A549 (cell line): ENCODE data around the gene HABP2. TPM values are rescaled to one million over a fixed set of nuclear protein-coding genes. Genes with fewer than 3 reads are reported as not detected.

Experiments
- ATAC-seq, 2 experiments: fragments of 200-7000 bp in 1 of 2; fragments of >200 bp in 1 of 2; cut with Nextera tagmentation in 1 of 2; cut with Tn5 transposase in 1 of 2; 3 replicates each; pipeline versions ENCODE4 v1.8.0 to v1.9.1; 2018 to 2020; ENCODE audit warnings: mild to moderate bottlenecking in 1 of 2, moderate library complexity in 1 of 2
- CTCF ChIA-PET: fragments of 300-600 bp; sonication (Branson Sonifier 250); formaldehyde crosslinking; extraction: SDS; loops from one replicate; lab custom pipeline; 2021; ENCODE audit warnings: antibody characterized with exemption, inconsistent platforms; lab: Yijun Ruan, JAX
- POLR2A ChIA-PET: fragments of 350-600 bp; formaldehyde crosslinking; extraction: SDS; loops from one replicate; lab custom pipeline; 2021; ENCODE audit warnings: antibody characterized with exemption, inconsistent platforms; lab: Yijun Ruan, JAX
- DNase-seq, 2 experiments: peaks; one replicate each; pipeline versions ENCODE4 v3.0.0 to v3.0.0-alpha.2; 2011 to 2016; ENCODE audit warnings: low read depth in 1 of 2, low spot score in 1 of 2
- FAIRE-seq: peaks from 2 replicates; lab custom pipeline; 2011; peaks lifted over from hg19 to GRCh38; lab: Jason Lieb, UNC
- H3K27ac ChIP-seq, 2 experiments: fragments of >200 bp; sonication (Bioruptor Twin); formaldehyde crosslinking; 3 replicates each; pipeline ENCODE4 v1.5.1; 2016 to 2017
- H3K4me1 ChIP-seq: fragments of >200 bp; sonication (Bioruptor Twin); formaldehyde crosslinking; 3 replicates; pipeline ENCODE4 v1.6.1; 2016
- H3K4me2 ChIP-seq: fragments of >200 bp; sonication (Bioruptor Twin); formaldehyde crosslinking; 3 replicates; pipeline ENCODE4 v1.6.1; 2016
- H3K4me3 ChIP-seq: fragments of >200 bp; sonication (Bioruptor Twin); formaldehyde crosslinking; 3 replicates; pipeline ENCODE4 v1.5.1; 2016
- H3K9me3 ChIP-seq: fragments of >200 bp; sonication (Bioruptor Twin); formaldehyde crosslinking; 3 replicates; pipeline ENCODE4 v1.6.1; 2016
- CBX2 ChIP-seq: fragments of 200-600 bp; sonication (generic); IDR thresholded peaks from 2 replicates; pipeline ENCODE4 v1.6.1; 2016; ENCODE audit warnings: low read depth, mild to moderate bottlenecking, borderline replicate concordance
- CBX8 ChIP-seq: fragments of 200-600 bp; sonication (generic); IDR thresholded peaks from 2 replicates; pipeline ENCODE4 v1.6.1; 2016
- CEBPB ChIP-seq, 2 experiments: fragments of >200 bp in 1 of 2; sonication (Bioruptor Twin) in 1 of 2; formaldehyde crosslinking in 1 of 2; IDR thresholded peaks; 2 replicates each; pipeline ENCODE4 v1.6.1; 2012 to 2016
- CHD2 ChIP-seq: fragments of 150-350 bp; IDR thresholded peaks from 2 replicates; pipeline ENCODE4 v1.6.1; 2014; ENCODE audit warnings: low read length; ENCODE audit not compliant: partially characterized antibody
- EHF ChIP-seq: fragments of 250-450 bp; sonication (Bioruptor Pico); IDR thresholded peaks from 2 replicates; pipeline ENCODE4 v1.5.0; 2020; ENCODE audit warnings: mild to moderate bottlenecking
- EHMT2 ChIP-seq: fragments of 200-600 bp; sonication (generic); IDR thresholded peaks from 2 replicates; pipeline ENCODE4 v1.6.1; 2016; ENCODE audit warnings: antibody characterized with exemption, low read depth, mild to moderate bottlenecking, moderate library complexity
- HDAC2 ChIP-seq: fragments of 200-600 bp; sonication (generic); IDR thresholded peaks from 2 replicates; pipeline ENCODE4 v1.6.1; 2016
- HOXA7 ChIP-seq: fragments of 250-450 bp; sonication (Bioruptor Pico); IDR thresholded peaks from 2 replicates; pipeline ENCODE4 v1.5.0; 2020; ENCODE audit warnings: mild to moderate bottlenecking, moderate library complexity
- HOXB13 ChIP-seq: fragments of 250-450 bp; sonication (Bioruptor Pico); IDR thresholded peaks from 2 replicates; pipeline ENCODE4 v1.5.0; 2020; ENCODE audit warnings: low read depth, mild to moderate bottlenecking, moderate library complexity
- KDM1A ChIP-seq: fragments of 200-600 bp; sonication (generic); IDR thresholded peaks from 2 replicates; pipeline ENCODE4 v1.6.1; 2016; ENCODE audit warnings: low read depth, mild to moderate bottlenecking
- MAZ ChIP-seq: fragments of 150-350 bp; IDR thresholded peaks from 2 replicates; pipeline ENCODE4 v1.6.1; 2014; ENCODE audit warnings: antibody characterized with exemption, low read depth, low read length, borderline replicate concordance
- NFE2L2 ChIP-seq: fragments of 150-350 bp; conservative IDR thresholded peaks from 2 replicates; pipeline ENCODE4 v1.6.1; 2014; ENCODE audit warnings: low read length
- POLR2A ChIP-seq: IDR thresholded peaks from 2 replicates; pipeline ENCODE4 v1.6.1; 2012; ENCODE audit warnings: mild to moderate bottlenecking, low read length
- RFX5 ChIP-seq: fragments of 450-650 bp; IDR thresholded peaks from 2 replicates; pipeline ENCODE4 v1.7.1; 2014; ENCODE audit warnings: antibody characterized with exemption, mild to moderate bottlenecking, moderate library complexity
- SMC3 ChIP-seq: fragments of >200 bp; sonication (Bioruptor Twin); formaldehyde crosslinking; IDR thresholded peaks from 3 replicates; pipeline ENCODE4 v1.6.1; 2018; ENCODE audit warnings: inconsistent platforms
- ZC3H11A ChIP-seq: fragments of 450-650 bp; IDR thresholded peaks from 2 replicates; pipeline ENCODE4 v1.6.1; 2014; ENCODE audit warnings: antibody characterized with exemption, mild to moderate bottlenecking
- WGBS: methylation state at CpG from one replicate; pipeline ENCODE4 v1.1.6; 2017; ENCODE audit errors: missing lambda C conversion rate; 5-methylcytosine and 5-hydroxymethylcytosine counted together
- polyA plus RNA-seq, 4 experiments: library from polyadenylated mRNA; depleted of rRNA in 3 of 4; stranded (reverse); fragments of >200 nt; fragmentation: RNase III in 1 of 4; extraction: RNeasy Plus Mini Kit Qiagen cat#74134 plus additional on column Dnase treatment in 1 of 4; gene quantifications; 2 replicates in 3 of 4; 3 replicates in 1 of 4; pipeline ENCODE4 v1.2.3, GENCODE V29; 2011 to 2017
- TF ChIP-seq, protein P1 (sequence below): fragments of 250-450 bp; sonication (Bioruptor Pico); IDR thresholded peaks from 2 replicates; pipeline ENCODE4 v1.5.0; 2020; ENCODE audit warnings: low read depth, mild to moderate bottlenecking, moderate library complexity
- TF ChIP-seq, protein P2 (sequence below): fragments of 250-450 bp; sonication (Bioruptor Pico); IDR thresholded peaks from 2 replicates; pipeline ENCODE4 v1.5.0; 2021; ENCODE audit warnings: mild to moderate bottlenecking, moderate library complexity, borderline replicate concordance
- TF ChIP-seq, protein P3 (sequence below): fragments of 150-350 bp; IDR thresholded peaks from 2 replicates; pipeline ENCODE4 v1.6.1; 2014; ENCODE audit warnings: low read depth, mild to moderate bottlenecking, low read length
- TF ChIP-seq, protein P4 (sequence below): fragments of 200-600 bp; sonication (generic); IDR thresholded peaks from 2 replicates; pipeline ENCODE4 v1.6.1; 2016; ENCODE audit warnings: antibody characterized with exemption, mild to moderate bottlenecking, moderate library complexity
- TF ChIP-seq, protein P5 (sequence below): IDR thresholded peaks from 2 replicates; pipeline ENCODE4 v1.6.1; 2012; ENCODE audit warnings: low read depth, borderline replicate concordance

The HABP2 gene
- polyA plus RNA-seq, 2 of the 4 experiments (the other 2 are of a cell fraction): 0.17 to 0.97 TPM

DNA sequence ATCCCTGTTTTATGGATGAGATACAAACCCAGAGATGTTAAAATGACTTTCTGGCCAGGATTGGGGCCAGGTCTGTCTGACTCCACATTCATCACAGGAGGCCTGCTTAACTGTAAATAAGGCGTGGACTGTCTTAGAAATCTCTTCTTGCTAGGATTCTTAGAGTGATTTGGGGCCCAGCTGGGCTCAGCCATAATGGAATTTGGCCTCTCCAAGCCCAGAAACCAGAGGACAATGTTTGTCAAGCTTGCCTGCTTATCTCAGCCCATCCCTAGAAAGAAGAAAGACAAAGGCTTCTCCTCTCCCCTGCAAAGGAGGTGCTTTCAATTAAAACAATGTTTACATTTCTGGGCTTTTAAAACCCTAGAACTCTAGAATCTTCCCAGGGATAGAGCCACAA, 2.9 kb downstream of the HABP2 start:
- Histone ChIP-seq H3K4me3 (no peak overlapping the region), H3K4me2 (no peak overlapping the region)
- WGBS: 24% methylated on average over 1 of the region's 1 CpG
- no peak for DNase-seq
- FAIRE-seq: no peak
- ATAC-seq: no peak
- TF ChIP-seq KDM1A (no peak), HOXA7 (CRISPR knock-in tag) (no peak), CBX8 (no peak), EHF (CRISPR knock-in tag) (no peak), HDAC2 (no peak), CBX2 (no peak), RFX5 (no peak), CHD2 (no peak), SMC3 (no peak)
- TF ChIP-seq, protein P1, sequence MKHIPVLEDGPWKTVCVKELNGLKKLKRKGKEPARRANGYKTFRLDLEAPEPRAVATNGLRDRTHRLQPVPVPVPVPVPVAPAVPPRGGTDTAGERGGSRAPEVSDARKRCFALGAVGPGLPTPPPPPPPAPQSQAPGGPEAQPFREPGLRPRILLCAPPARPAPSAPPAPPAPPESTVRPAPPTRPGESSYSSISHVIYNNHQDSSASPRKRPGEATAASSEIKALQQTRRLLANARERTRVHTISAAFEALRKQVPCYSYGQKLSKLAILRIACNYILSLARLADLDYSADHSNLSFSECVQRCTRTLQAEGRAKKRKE (CRISPR knock-in tag): no peak
- TF ChIP-seq, protein P2, sequence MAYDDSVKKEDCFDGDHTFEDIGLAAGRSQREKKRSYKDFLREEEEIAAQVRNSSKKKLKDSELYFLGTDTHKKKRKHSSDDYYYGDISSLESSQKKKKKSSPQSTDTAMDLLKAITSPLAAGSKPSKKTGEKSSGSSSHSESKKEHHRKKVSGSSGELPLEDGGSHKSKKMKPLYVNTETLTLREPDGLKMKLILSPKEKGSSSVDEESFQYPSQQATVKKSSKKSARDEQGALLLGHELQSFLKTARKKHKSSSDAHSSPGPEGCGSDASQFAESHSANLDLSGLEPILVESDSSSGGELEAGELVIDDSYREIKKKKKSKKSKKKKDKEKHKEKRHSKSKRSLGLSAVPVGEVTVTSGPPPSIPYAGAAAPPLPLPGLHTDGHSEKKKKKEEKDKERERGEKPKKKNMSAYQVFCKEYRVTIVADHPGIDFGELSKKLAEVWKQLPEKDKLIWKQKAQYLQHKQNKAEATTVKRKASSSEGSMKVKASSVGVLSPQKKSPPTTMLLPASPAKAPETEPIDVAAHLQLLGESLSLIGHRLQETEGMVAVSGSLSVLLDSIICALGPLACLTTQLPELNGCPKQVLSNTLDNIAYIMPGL: no peak
- TF ChIP-seq, all 56 proteins: peak for 0
- ChIA-PET CTCF (interaction anchor here (1.2 to 3.1 kb wide), 3 partner anchors 8 to 35 kb away, joined by 3 to 25 read pairs (median 5); no protein-coding TSS in a partner anchor), POLR2A (no interaction called here)
- Histone ChIP-seq H3K4me1 (peaks cover 22% of the 10 kb centered on the region), H3K27ac (no peak overlapping the region), H3K9me3 (no peaks in the 10 kb centered on the region)

DNA sequence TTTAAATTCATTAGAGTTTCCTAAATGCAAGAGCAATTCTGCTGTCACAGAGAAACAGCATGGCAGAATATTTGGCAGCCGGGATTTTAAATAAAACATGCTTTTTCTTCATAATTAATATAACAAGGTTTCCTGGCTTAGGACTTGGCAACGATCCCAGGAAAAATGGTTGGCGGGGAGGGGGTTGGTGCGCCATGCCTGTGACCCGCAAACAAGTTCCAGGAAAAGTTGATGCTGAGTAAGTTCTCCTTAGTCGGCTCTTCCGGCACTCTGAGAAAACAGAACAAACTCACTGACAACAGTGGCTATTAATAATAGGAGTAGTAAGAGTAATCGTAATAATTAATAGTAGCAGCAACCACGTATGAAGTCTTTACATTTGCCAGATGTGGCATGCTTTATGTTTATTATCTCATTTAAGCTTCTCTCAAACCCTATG, 4.6 kb downstream of the HABP2 start:
- Histone ChIP-seq H3K4me2 (no peak overlapping the region), H3K4me3 (no peak overlapping the region), H3K27ac (no peak overlapping the region), H3K9me3 (no peaks in the 10 kb centered on the region), H3K4me1 (peaks cover 16% of the 10 kb centered on the region)
- CTCF ChIA-PET: no interaction called here
- FAIRE-seq: no peak
- ATAC-seq: no peak
- DNase-seq: no peak
- WGBS: 69% methylated on average over 9 of the region's 9 CpGs
- TF ChIP-seq CHD2 (no peak), MAZ (no peak), HOXB13 (CRISPR knock-in tag) (no peak), POLR2A (no peak), EHMT2 (no peak), CEBPB (IDR thresholded peaks at IDR 0.05) (no peak), ZC3H11A (no peak), NFE2L2 (no peak), CBX2 (no peak), SMC3 (no peak)
- TF ChIP-seq, protein P3, sequence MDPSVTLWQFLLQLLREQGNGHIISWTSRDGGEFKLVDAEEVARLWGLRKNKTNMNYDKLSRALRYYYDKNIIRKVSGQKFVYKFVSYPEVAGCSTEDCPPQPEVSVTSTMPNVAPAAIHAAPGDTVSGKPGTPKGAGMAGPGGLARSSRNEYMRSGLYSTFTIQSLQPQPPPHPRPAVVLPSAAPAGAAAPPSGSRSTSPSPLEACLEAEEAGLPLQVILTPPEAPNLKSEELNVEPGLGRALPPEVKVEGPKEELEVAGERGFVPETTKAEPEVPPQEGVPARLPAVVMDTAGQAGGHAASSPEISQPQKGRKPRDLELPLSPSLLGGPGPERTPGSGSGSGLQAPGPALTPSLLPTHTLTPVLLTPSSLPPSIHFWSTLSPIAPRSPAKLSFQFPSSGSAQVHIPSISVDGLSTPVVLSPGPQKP: no peak
- TF ChIP-seq, protein P4, sequence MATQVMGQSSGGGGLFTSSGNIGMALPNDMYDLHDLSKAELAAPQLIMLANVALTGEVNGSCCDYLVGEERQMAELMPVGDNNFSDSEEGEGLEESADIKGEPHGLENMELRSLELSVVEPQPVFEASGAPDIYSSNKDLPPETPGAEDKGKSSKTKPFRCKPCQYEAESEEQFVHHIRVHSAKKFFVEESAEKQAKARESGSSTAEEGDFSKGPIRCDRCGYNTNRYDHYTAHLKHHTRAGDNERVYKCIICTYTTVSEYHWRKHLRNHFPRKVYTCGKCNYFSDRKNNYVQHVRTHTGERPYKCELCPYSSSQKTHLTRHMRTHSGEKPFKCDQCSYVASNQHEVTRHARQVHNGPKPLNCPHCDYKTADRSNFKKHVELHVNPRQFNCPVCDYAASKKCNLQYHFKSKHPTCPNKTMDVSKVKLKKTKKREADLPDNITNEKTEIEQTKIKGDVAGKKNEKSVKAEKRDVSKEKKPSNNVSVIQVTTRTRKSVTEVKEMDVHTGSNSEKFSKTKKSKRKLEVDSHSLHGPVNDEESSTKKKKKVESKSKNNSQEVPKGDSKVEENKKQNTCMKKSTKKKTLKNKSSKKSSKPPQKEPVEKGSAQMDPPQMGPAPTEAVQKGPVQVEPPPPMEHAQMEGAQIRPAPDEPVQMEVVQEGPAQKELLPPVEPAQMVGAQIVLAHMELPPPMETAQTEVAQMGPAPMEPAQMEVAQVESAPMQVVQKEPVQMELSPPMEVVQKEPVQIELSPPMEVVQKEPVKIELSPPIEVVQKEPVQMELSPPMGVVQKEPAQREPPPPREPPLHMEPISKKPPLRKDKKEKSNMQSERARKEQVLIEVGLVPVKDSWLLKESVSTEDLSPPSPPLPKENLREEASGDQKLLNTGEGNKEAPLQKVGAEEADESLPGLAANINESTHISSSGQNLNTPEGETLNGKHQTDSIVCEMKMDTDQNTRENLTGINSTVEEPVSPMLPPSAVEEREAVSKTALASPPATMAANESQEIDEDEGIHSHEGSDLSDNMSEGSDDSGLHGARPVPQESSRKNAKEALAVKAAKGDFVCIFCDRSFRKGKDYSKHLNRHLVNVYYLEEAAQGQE: no peak
- TF ChIP-seq, protein P1 (CRISPR knock-in tag): no peak
- TF ChIP-seq, protein P5, sequence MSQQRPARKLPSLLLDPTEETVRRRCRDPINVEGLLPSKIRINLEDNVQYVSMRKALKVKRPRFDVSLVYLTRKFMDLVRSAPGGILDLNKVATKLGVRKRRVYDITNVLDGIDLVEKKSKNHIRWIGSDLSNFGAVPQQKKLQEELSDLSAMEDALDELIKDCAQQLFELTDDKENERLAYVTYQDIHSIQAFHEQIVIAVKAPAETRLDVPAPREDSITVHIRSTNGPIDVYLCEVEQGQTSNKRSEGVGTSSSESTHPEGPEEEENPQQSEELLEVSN: no peak
- POLR2A ChIA-PET: no interaction called here
